Hepatocyte (in vitro differentiated cells): ENCODE data around the gene LCLAT1. TPM values are rescaled to one million over a fixed set of nuclear protein-coding genes. Genes with fewer than 3 reads are reported as not detected.

Experiments used
- DNase-seq: peaks from one replicate; pipeline ENCODE4 v3.0.0-alpha.2; 2016; ENCODE audit warnings: low spot score
- H2AFZ ChIP-seq: fragments of 200-600 bp; sonication (generic); 2 replicates; pipeline ENCODE4 v1.6.0; 2016; ENCODE audit warnings: antibody characterized with exemption, mild to moderate bottlenecking
- H3K27ac ChIP-seq: fragments of 200-600 bp; sonication (generic); 2 replicates; pipeline ENCODE4 v1.5.1; 2016; ENCODE audit warnings: mild to moderate bottlenecking
- H3K27me3 ChIP-seq: fragments of 200-600 bp; sonication (generic); 2 replicates; pipeline ENCODE4 v1.6.1; 2016
- H3K36me3 ChIP-seq: fragments of 200-600 bp; sonication (generic); replicated peaks from 2 replicates; pipeline ENCODE4 v1.5.1; 2016; ENCODE audit warnings: low read depth; ENCODE audit not compliant: insufficient read depth
- H3K4me1 ChIP-seq: fragments of 200-600 bp; sonication (generic); 2 replicates; pipeline ENCODE4 v1.5.1; 2016; ENCODE audit warnings: mild to moderate bottlenecking, moderate library complexity; ENCODE audit not compliant: insufficient read depth
- H3K4me2 ChIP-seq: fragments of 200-600 bp; sonication (generic); 2 replicates; pipeline ENCODE4 v1.6.0; 2016
- H3K4me3 ChIP-seq: fragments of 200-600 bp; sonication (generic); 2 replicates; pipeline ENCODE4 v1.5.1; 2016; ENCODE audit warnings: mild to moderate bottlenecking
- H3K79me2 ChIP-seq: fragments of 200-600 bp; sonication (generic); 2 replicates; pipeline ENCODE4 v1.6.0; 2017; ENCODE audit warnings: mild to moderate bottlenecking
- H3K9me2 ChIP-seq: fragments of 200-600 bp; sonication (generic); replicated peaks from 2 replicates; pipeline ENCODE4 v1.6.0; 2017; ENCODE audit warnings: mild to moderate bottlenecking; ENCODE audit not compliant: insufficient read depth
- H3K9me3 ChIP-seq: fragments of 200-600 bp; sonication (generic); 2 replicates; pipeline ENCODE4 v1.5.1; 2016; ENCODE audit warnings: low read depth, mild to moderate bottlenecking
- H4K20me1 ChIP-seq: fragments of 200-600 bp; sonication (generic); 2 replicates; pipeline ENCODE4 v1.6.0; 2016; ENCODE audit warnings: mild to moderate bottlenecking; ENCODE audit not compliant: insufficient read depth, poor library complexity, severe bottlenecking
- CTCF ChIP-seq: fragments of 200-600 bp; sonication (generic); IDR thresholded peaks from 2 replicates; pipeline ENCODE4 v1.5.1; 2016; ENCODE audit warnings: antibody characterized with exemption, mild to moderate bottlenecking; ENCODE audit not compliant: poor library complexity
- EZH2 ChIP-seq: fragments of 200-600 bp; sonication (generic); IDR thresholded peaks from 2 replicates; pipeline ENCODE4 v1.6.1; 2016; ENCODE audit warnings: antibody characterized with exemption, mild to moderate bottlenecking, borderline replicate concordance
- EZH2phosphoT487 ChIP-seq: fragments of 200-600 bp; sonication (generic); IDR thresholded peaks from one replicate; pipeline ENCODE4 v1.6.1; 2018; ENCODE audit warnings: antibody characterized with exemption, mild to moderate bottlenecking, low read depth, moderate library complexity; ENCODE audit not compliant: unreplicated experiment, severe bottlenecking
- WGBS: methylation state at CpG from one replicate; pipeline ENCODE4 v1.1.6; 2016; ENCODE audit warnings: low lambda C conversion rate; ENCODE audit errors: missing lambda C conversion rate; 5-methylcytosine and 5-hydroxymethylcytosine counted together
- polyA plus RNA-seq: library from polyadenylated mRNA; unstranded; fragments of >200 nt; fragmentation: Nextera tagmentation; extraction: Ambion mirVana; gene quantifications from 2 replicates; pipeline ENCODE4 v1.2.1, GENCODE V29; 2016
- total RNA-seq: library from RNA; depleted of rRNA; stranded (reverse); fragments of >200 nt; gene quantifications from 2 replicates; pipeline ENCODE4 v1.2.3, GENCODE V29; 2014

LCLAT1 gene
- total and polyA plus RNA-seq, 2 experiments from 2014 or later, result 10.1 to 15.4 TPM

- DNase-seq, result no peak
- Histone ChIP-seq H2AFZ (no peak overlapping the region), H3K79me2 (no peaks in the 10 kb centered on the region), H3K9me2 (no peaks in the 10 kb centered on the region), H3K27me3 (no peaks in the 10 kb centered on the region), H3K36me3 (no peaks in the 10 kb centered on the region), H3K4me2 (no peak overlapping the region), H3K27ac (no peak overlapping the region), H3K9me3 (no peaks in the 10 kb centered on the region), H4K20me1 (no peaks in the 10 kb centered on the region), H3K4me1 (peaks cover 9% of the 10 kb centered on the region), H3K4me3 (no peak overlapping the region)
- 31% methylated on average over 3 of the region's 3 CpGs for WGBS
- no peak for TF ChIP-seq EZH2phosphoT487
- TF ChIP-seq CTCF, result no peak
- no peak for TF ChIP-seq EZH2
Measured at GRCh38 chr2:30643674-30644073, 196.6 kb downstream of the LCLAT1 start.

- WGBS, result 97% methylated on average over 3 of the region's 3 CpGs
- H3K79me2 ChIP-seq, result no peaks in the 10 kb centered on the region
- no peak for DNase-seq
Measured at GRCh38 chr2:30645081-30645744, 198.2 kb downstream of the LCLAT1 start.

GRCh38 chr2:30645745-30646119 lies 198.7 kb downstream of the LCLAT1 start:
- H2AFZ ChIP-seq, result no peak overlapping the region
- H3K9me3 ChIP-seq, result no peaks in the 10 kb centered on the region
- H3K4me2 ChIP-seq, result no peak overlapping the region
- 91% methylated on average over 3 of the region's 3 CpGs for WGBS
- H3K9me2 ChIP-seq, result no peaks in the 10 kb centered on the region
- no peaks in the 10 kb centered on the region for H3K79me2 ChIP-seq
- no peak for TF ChIP-seq EZH2
- no peak for TF ChIP-seq EZH2phosphoT487
- TF ChIP-seq CTCF, result no peak
- no peak for DNase-seq
- no peaks in the 10 kb centered on the region for H4K20me1 ChIP-seq
- H3K4me3 ChIP-seq, result no peak overlapping the region
- H3K27me3 ChIP-seq, result no peaks in the 10 kb centered on the region
- no peaks in the 10 kb centered on the region for H3K36me3 ChIP-seq
- H3K4me1 ChIP-seq, result peaks cover 9% of the 10 kb centered on the region
- no peak overlapping the region for H3K27ac ChIP-seq

More at GRCh38 chr2:30645081-30645744, 198.2 kb downstream of the LCLAT1 start:
- Histone ChIP-seq H3K9me3 (no peaks in the 10 kb centered on the region), H4K20me1 (no peaks in the 10 kb centered on the region), H3K27me3 (no peaks in the 10 kb centered on the region), H3K27ac (no peak overlapping the region), H3K4me1 (peaks cover 9% of the 10 kb centered on the region), H2AFZ (no peak overlapping the region), H3K4me2 (no peak overlapping the region), H3K4me3 (no peak overlapping the region), H3K9me2 (no peaks in the 10 kb centered on the region), H3K36me3 (no peaks in the 10 kb centered on the region)
- no peak for TF ChIP-seq EZH2
- TF ChIP-seq CTCF, result no peak
- no peak for TF ChIP-seq EZH2phosphoT487
